ENCODE data around the gene RNF213.

- TF ChIP-seq CTCF (conservative IDR thresholded peaks at IDR 0.05) = no peak
- no peak for TF ChIP-seq EZH2 (IDR thresholded peaks at IDR 0.05; ENCODE audit: low read depth)
Measured at GRCh38 chr17:80347536-80347935, 86.9 kb downstream of the RNF213 start.

All from PC-9 (cell line).